GM18873 (cell line): ENCODE measurements around the gene TTC38.
"Not testable (repeated sequence)": the region's sequence is repeated elsewhere in the genome, so short reads cannot be mapped to it uniquely, and the experiment has no call there.

Experiments
- ATAC-seq: cut with Tn5 transposase; IDR thresholded peaks from one replicate; pipeline ENCODE4 v1.9.1; 2021; ENCODE audit warnings: mild to moderate bottlenecking, moderate library complexity, moderate number of reproducible peaks; ENCODE audit not compliant: unreplicated experiment, low FRiP score

Gene TTC38

GRCh38 chr22:46293577-46294260, 25.9 kb downstream of the TTC38 start:
- ATAC-seq = no peak

- ATAC-seq = no peak
These were observed 27.0 kb downstream of the TTC38 start for GRCh38 chr22:46294784-46295183.

- no peak for ATAC-seq
These were observed 27.6 kb downstream of the TTC38 start for GRCh38 chr22:46295277-46295971.

GRCh38 chr22:46296257-46297150, 28.7 kb downstream of the TTC38 start, which contains the start of gene GTSE1:
TSS of gene GTSE1 (plus strand) at chr22:46296870. CDS start at chr22:46297401, 531 bp downstream.
- ATAC-seq = peak; percentile 84

- ATAC-seq = peak; percentile 6
These were observed 29.5 kb downstream of the TTC38 start for GRCh38 chr22:46297151-46297812.

- ATAC-seq = no peak
These were observed 31.3 kb downstream of the TTC38 start for GRCh38 chr22:46299101-46299500.

GRCh38 chr22:46300491-46300890, 32.7 kb downstream of the TTC38 start:
- no peak for ATAC-seq

- no peak for ATAC-seq
These were observed 35.6 kb downstream of the TTC38 start for GRCh38 chr22:46303347-46303965.

GRCh38 chr22:46308283-46308988, 40.6 kb downstream of the TTC38 start:
- ATAC-seq = no peak

- ATAC-seq = no peak
These were observed 41.8 kb downstream of the TTC38 start for GRCh38 chr22:46309526-46310085.

- no peak for ATAC-seq
These were observed 44.2 kb downstream of the TTC38 start for GRCh38 chr22:46312056-46312455.

- ATAC-seq = not testable (repeated sequence)
These were observed 45.0 kb downstream of the TTC38 start for GRCh38 chr22:46312848-46313247.

- no peak for ATAC-seq
These were observed 48.2 kb downstream of the TTC38 start for GRCh38 chr22:46315976-46316375.

- no peak for ATAC-seq
These were observed 49.8 kb downstream of the TTC38 start for GRCh38 chr22:46317646-46318045.

GRCh38 chr22:46318576-46318975, 50.8 kb downstream of the TTC38 start:
- no peak for ATAC-seq

GRCh38 chr22:46319319-46319718, 51.5 kb downstream of the TTC38 start:
- ATAC-seq = no peak

GRCh38 chr22:46320166-46320710, 52.4 kb downstream of the TTC38 start:
- ATAC-seq = no peak

GRCh38 chr22:46320716-46321386, 53.0 kb downstream of the TTC38 start:
- ATAC-seq = no peak
